PC-9 (cell line): ENCODE data around the gene C9orf78.

Experiments
- CTCF ChIP-seq: fragments of 200-600 bp; sonication (generic); conservative IDR thresholded peaks from 2 replicates; pipeline ENCODE4 v1.6.1; 2017; ENCODE audit warnings: mixed run types, antibody characterized with exemption, mild to moderate bottlenecking, moderate library complexity
- EZH2 ChIP-seq: fragments of 200-600 bp; sonication (generic); IDR thresholded peaks from 2 replicates; pipeline ENCODE4 v1.8.0; 2017; ENCODE audit warnings: antibody characterized with exemption, low read depth

DNA sequence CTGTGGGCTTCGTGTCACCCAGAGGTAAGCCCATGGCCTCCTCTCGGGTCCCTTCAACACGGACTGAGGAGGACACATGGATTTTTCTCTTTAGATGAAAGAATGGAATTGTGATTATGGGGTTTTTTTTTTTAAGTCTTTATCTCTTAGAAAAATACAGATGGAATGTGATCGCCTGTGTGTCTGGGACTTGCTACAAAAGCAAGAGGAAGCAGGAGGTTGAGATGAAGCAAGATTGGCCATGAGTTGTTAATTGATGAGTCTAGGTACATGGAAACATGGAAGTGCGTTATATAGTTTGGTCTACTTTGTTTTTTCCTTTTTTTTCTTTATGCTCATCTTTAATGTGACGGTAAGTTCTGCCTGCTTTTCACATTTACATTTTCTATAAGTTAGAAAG lies 14.8 kb upstream of the C9orf78 start:
- TF ChIP-seq CTCF = no peak
- no peak for TF ChIP-seq EZH2
